ENCODE measurements around the gene NMUR1. TPM values are rescaled to one million over a fixed set of nuclear protein-coding genes. Genes with fewer than 3 reads are reported as not detected.
A peak's percentile ranks its signal among the peaks of the same experiment; 100 is the strongest.

NMUR1 gene
- polyA plus RNA-seq, 2 of the 4 experiments (the other 2 are of a cell fraction) = not detected

DNA sequence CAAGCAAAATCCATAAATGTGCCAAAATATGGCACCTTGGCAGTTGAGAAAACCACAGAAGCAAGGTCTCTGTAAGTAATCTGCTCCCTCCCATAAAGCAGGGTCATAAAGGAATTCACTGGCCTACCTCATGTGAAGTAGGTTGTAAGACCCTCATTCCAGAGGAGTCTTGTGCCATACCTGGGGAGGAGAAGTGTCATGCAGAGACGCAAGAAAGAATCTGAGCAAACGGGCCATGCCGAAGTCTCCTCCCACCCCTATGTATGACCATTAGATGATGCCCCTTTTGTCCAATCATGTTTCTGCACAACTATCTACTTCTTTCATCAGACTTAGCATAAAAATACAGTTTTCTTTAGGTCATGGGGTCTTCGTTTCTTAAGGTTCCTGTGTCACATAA lies 14.6 kb downstream of the NMUR1 start (continued):
- TF ChIP-seq ATOH8 (CRISPR knock-in tag; IDR thresholded peaks at IDR 0.05; ENCODE audit: low read depth) (no peak), ELK1 (IDR thresholded peaks at IDR 0.05; ENCODE audit: low read depth, low read length) (no peak)

- ChIA-PET CTCF (interaction anchor here (0.6 to 1.1 kb wide), 3 partner anchors 19 to 74 kb away, joined by 3 to 5 read pairs (median 3); no protein-coding TSS in a partner anchor), POLR2A (no interaction called here)
- Histone ChIP-seq H3K4me1 (peaks cover 11% of the 10 kb centered on the region; the same call in 2 of the 3 replicates), H3K9me3 (no peaks in the 10 kb centered on the region), H3K4me3 (peak overlapping the region; percentile 65), H3K4me2 (peak overlapping the region; percentile 88), H3K27ac (peak overlapping the region; percentile 79 to 92)
- DNase-seq (ENCODE audit: low read depth in 1 of 2, low spot score in 1 of 2) = no peak
- peak in 1 of 2 experiments; percentile 1; a peak in 1 of 6 replicates for ATAC-seq
- FAIRE-seq = no peak
- WGBS (ENCODE audit: missing lambda C conversion rate) = 44% methylated on average over 7 of the region's 7 CpGs
- no peak for TF ChIP-seq JUN (IDR thresholded peaks at IDR 0.05)
- no peak for TF ChIP-seq FOXS1 (CRISPR knock-in tag; IDR thresholded peaks at IDR 0.05)
- no peak for TF ChIP-seq HOXB13 (CRISPR knock-in tag; IDR thresholded peaks at IDR 0.05; ENCODE audit: low read depth)
- TF ChIP-seq CBX2 (IDR thresholded peaks at IDR 0.05; ENCODE audit: borderline replicate concordance, low read depth) = no peak
- TF ChIP-seq, protein P1, sequence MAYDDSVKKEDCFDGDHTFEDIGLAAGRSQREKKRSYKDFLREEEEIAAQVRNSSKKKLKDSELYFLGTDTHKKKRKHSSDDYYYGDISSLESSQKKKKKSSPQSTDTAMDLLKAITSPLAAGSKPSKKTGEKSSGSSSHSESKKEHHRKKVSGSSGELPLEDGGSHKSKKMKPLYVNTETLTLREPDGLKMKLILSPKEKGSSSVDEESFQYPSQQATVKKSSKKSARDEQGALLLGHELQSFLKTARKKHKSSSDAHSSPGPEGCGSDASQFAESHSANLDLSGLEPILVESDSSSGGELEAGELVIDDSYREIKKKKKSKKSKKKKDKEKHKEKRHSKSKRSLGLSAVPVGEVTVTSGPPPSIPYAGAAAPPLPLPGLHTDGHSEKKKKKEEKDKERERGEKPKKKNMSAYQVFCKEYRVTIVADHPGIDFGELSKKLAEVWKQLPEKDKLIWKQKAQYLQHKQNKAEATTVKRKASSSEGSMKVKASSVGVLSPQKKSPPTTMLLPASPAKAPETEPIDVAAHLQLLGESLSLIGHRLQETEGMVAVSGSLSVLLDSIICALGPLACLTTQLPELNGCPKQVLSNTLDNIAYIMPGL (CRISPR knock-in tag; IDR thresholded peaks at IDR 0.05; ENCODE audit: borderline replicate concordance) = no peak
- TF ChIP-seq NR3C1 (IDR thresholded peaks at IDR 0.05) = no peak
- TF ChIP-seq ATOH8 (CRISPR knock-in tag; IDR thresholded peaks at IDR 0.05; ENCODE audit: low read depth) = no peak
- no peak for TF ChIP-seq HDAC2 (IDR thresholded peaks at IDR 0.05)
Observed at GRCh38 chr2:231514951-231515297, 15.3 kb downstream of the NMUR1 start.

- Histone ChIP-seq H3K4me3 (peak overlapping the region; percentile 65), H3K4me1 (peaks cover 11% of the 10 kb centered on the region; the same call in 2 of the 3 replicates), H3K4me2 (peak overlapping the region; percentile 88), H3K9me3 (no peaks in the 10 kb centered on the region), H3K27ac (peak overlapping the region; percentile 84 to 92)
- ATAC-seq = peak; percentile 99 to 100
- 7% methylated on average over 64 of the region's 87 CpGs for WGBS (ENCODE audit: missing lambda C conversion rate)
- ChIA-PET POLR2A (interaction anchor here (0.6 to 1.0 kb wide), 11 partner anchors 10 to 160 kb away, joined by 3 to 10 read pairs (median 3); partner anchors contain the start of gene NCL), CTCF (interaction anchor here (0.6 to 1.1 kb wide), 3 partner anchors 19 to 117 kb away, joined by 3 read pairs; no protein-coding TSS in a partner anchor)
- no peak for FAIRE-seq
- peak; percentile 98 for DNase-seq (ENCODE audit: low read depth in 1 of 2, low spot score in 1 of 2)
- TF ChIP-seq ZNF302 (CRISPR knock-in tag; IDR thresholded peaks at IDR 0.05) = no peak
- peak; percentile 63; the same call in 1 of the 2 replicates for TF ChIP-seq TFCP2L1 (CRISPR knock-in tag; IDR thresholded peaks at IDR 0.05)
- TF ChIP-seq KDM5A (IDR thresholded peaks at IDR 0.05) = no peak
- no peak for TF ChIP-seq HEYL (CRISPR knock-in tag; IDR thresholded peaks at IDR 0.05)
- TF ChIP-seq POLR2AphosphoS2 (conservative IDR thresholded peaks at IDR 0.05; ENCODE audit: low read length) = no peak
- no peak for TF ChIP-seq ELK1 (IDR thresholded peaks at IDR 0.05; ENCODE audit: low read depth, low read length)
- peak in 1 of 2 experiments; percentile 51; a peak in 1 of 4 replicates for TF ChIP-seq CEBPB (IDR thresholded peaks at IDR 0.05)
- no peak for TF ChIP-seq ESRRA (IDR thresholded peaks at IDR 0.05; ENCODE audit: borderline replicate concordance, low read length)
- no peak for TF ChIP-seq FOSB (CRISPR knock-in tag; IDR thresholded peaks at IDR 0.05)
- no peak for TF ChIP-seq JUNB (IDR thresholded peaks at IDR 0.05)
- TF ChIP-seq SREBF2 (IDR thresholded peaks at IDR 0.05) = no peak
- no peak for TF ChIP-seq SMC3 (IDR thresholded peaks at IDR 0.05)
- TF ChIP-seq FOSL2 (IDR thresholded peaks at IDR 0.05) = no peak
- no peak for TF ChIP-seq FOSL2 (CRISPR knock-in tag; IDR thresholded peaks at IDR 0.05)
- TF ChIP-seq MAFK (IDR thresholded peaks at IDR 0.05; ENCODE audit: partially characterized antibody) = no peak
- TF ChIP-seq CHD4 (IDR thresholded peaks at IDR 0.05; ENCODE audit: borderline replicate concordance) = no peak
- TF ChIP-seq RCOR1 (IDR thresholded peaks at IDR 0.05; ENCODE audit: low read depth, low read length) = no peak
- no peak for TF ChIP-seq RARB (CRISPR knock-in tag; IDR thresholded peaks at IDR 0.05)
Observed at GRCh38 chr2:231514225-231514950, 15.9 kb downstream of the NMUR1 start.

Data from A549 (cell line).